Adrenal gland (tissue), 12 donors: Measurements from ENCODE around the gene ISCU. TPM values are rescaled to one million over a fixed set of nuclear protein-coding genes. Genes with fewer than 3 reads are reported as not detected.

ENCODE experiments used
- DNase-seq, 7 donors: peaks; one replicate each; pipeline ENCODE4 v3.0.0-alpha.2; 2019 to 2020
- H3K27ac ChIP-seq, 5 donors: fragments of 200-600 bp; sonication (generic) in 4 of 5; 1 replicate in 3 of 5; 2 replicates in 2 of 5; pipeline versions ENCODE4 v1.5.1 to v1.8.0; 2016 to 2020; ENCODE audit warnings: mild to moderate bottlenecking in 1 of 5
- H3K27me3 ChIP-seq: fragments of 200-600 bp; 2 replicates; pipeline ENCODE4 v1.8.0; 2021
- H3K36me3 ChIP-seq, 2 donors: fragments of 200-600 bp; replicated peaks in 1 of 2; 1 replicate in 1 of 2; 2 replicates in 1 of 2; pipeline versions ENCODE4 v1.5.1 to v1.8.0; 2018 to 2022
- H3K4me1 ChIP-seq, 2 donors: fragments of 200-600 bp; replicated peaks in 1 of 2; 1 replicate in 1 of 2; 2 replicates in 1 of 2; pipeline versions ENCODE4 v1.5.1 to v1.8.0; 2018 to 2021
- H3K4me3 ChIP-seq, 4 donors: fragments of 200-600 bp; sonication (generic) in 3 of 4; one replicate each; pipeline ENCODE4 v1.5.1; 2016 to 2018
- H3K9me3 ChIP-seq, 3 donors: fragments of 200-600 bp; sonication (generic) in 1 of 3; replicated peaks in 1 of 3; 1 replicate in 2 of 3; 2 replicates in 1 of 3; pipeline versions ENCODE4 v1.5.1 to v1.8.0; 2016 to 2021
- POLR2A ChIP-seq, 2 donors: fragments of 450-650 bp; IDR thresholded peaks; one replicate each; pipeline ENCODE4 v1.6.1; 2017; ENCODE audit warnings: antibody characterized with exemption in 2 of 2, mild to moderate bottlenecking in 2 of 2, moderate library complexity in 1 of 2
- WGBS, 4 donors: extraction: QIAGEN DNeasy Blood & Tissue Kit in 2 of 4; methylation state at CpG; one replicate each; pipeline versions ENCODE4 v1.1.5 to v1.1.7; 2013 to 2017; 5-methylcytosine and 5-hydroxymethylcytosine counted together
- intact Hi-C, 2 donors: fragments of 100-400 bp; cut with DNase I; formaldehyde crosslinking; loops; one replicate each; pipeline versions ENCODE4 v1.14.1 to v1.15.0; 2022 to 2023
- polyA plus RNA-seq, 3 donors: library from polyadenylated mRNA; stranded (reverse); fragments of 200-250 nt in 2 of 3; fragments of 350-450 nt in 1 of 3; fragmentation: Illumina TruSeq in 1 of 3; extraction: RNeasy Lipid Tissue Mini Kit (QIAGEN cat#74804) in 1 of 3; gene quantifications; one replicate each; pipeline ENCODE4 v1.2.3, GENCODE V29; 2013 to 2014
- total RNA-seq, 9 donors: library from RNA; depleted of rRNA in 4 of 9; stranded (reverse); fragments of >200 nt in 4 of 9; fragments of 120-200 nt in 1 of 9; fragmentation: NEBNext Ultra II Directional in 1 of 9; extraction: Animal tissue kit (Norgen Biotek cat#: 25700) in 1 of 9; gene quantifications; one replicate each; pipeline versions ENCODE4 v1.1.0 to v1.2.4, GENCODE V29; 2013 to 2023
- TF ChIP-seq, protein P1 (sequence below), 6 experiments: fragments of 450-650 bp in 4 of 6; fragments of 200-600 bp in 2 of 6; sonication (generic) in 1 of 6; IDR thresholded peaks; 1 replicate in 5 of 6; 2 replicates in 1 of 6; pipeline versions ENCODE4 v1.5.1 to v1.8.0; 2016 to 2021; ENCODE audit warnings: antibody characterized with exemption in 6 of 6, mild to moderate bottlenecking in 2 of 6, moderate library complexity in 1 of 6
- donor health status: healthy with polysubstance abuse.
- donor health status: Bipolar disorder and iron deficiency.
- donor health status: DM: yes; HTN: yes; CAD: no.
- donor health status: DM: no; HTN: no; CAD: no.
- donor health status: DM: no; HTN: no; CAD: no.
- donor health status: DM: yes; HTN: yes; CAD: no.

Gene ISCU
- total and polyA plus RNA-seq, 12 donors, result 209 to 1,219 (median 393) TPM

DNA sequence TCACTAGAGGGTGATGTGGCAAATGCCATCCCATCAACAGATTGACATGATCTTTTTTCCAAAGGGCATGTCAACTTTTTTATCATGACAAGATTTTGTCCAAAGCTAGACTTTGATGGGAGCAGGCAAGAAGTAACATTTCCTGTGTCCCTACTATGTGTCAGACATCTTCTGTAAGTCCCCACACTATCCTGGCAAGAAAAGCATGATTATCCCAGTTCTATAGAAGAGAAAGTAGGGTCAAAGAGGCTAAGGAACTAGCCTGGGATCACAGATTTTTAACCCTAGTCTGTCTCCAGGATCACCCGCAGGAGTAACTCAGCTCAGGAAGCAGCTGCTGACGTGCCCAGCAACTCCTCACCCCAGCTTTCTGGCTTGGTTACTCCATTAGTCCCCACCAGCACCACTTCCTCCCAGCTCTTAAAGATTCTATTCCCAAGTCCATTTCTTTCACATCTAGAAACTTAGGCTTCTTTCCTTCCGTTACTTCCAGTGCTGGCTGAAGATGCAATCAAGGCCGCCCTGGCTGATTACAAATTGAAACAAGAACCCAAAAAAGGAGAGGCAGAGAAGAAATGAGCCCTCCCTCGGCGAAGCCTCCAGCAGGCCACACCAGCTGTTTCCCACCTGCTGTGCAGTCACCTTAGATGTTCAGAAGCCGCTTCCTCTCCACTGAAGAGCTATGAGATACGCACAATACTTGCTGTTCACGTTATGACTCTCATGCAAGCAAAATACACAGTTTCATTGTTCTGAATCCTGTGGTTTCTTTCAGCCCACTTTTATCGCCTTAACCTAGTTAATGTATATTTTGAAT lies 6.2 kb downstream of the ISCU start:
- no peaks in the 10 kb centered on the region for H3K27me3 ChIP-seq
- DNase-seq, result peak in 2 of 7 donors; percentile 24 to 48
- H3K4me3 ChIP-seq, result no peak overlapping the region
- H3K27ac ChIP-seq, result peak overlapping the region in 2 of 5 donors; percentile 19 to 24
- intact Hi-C loops, result loop anchor here in 1 of 2 donors (5.0 to 10.0 kb wide), 2 partner anchors 49 to 226 kb away; no protein-coding TSS in a partner anchor
- H3K4me1 ChIP-seq, result peaks cover 11 to 27% of the 10 kb centered on the region in 2 donors
- H3K36me3 ChIP-seq, result peaks cover 0 to 63% of the 10 kb centered on the region in 2 donors
- TF ChIP-seq, protein P1, sequence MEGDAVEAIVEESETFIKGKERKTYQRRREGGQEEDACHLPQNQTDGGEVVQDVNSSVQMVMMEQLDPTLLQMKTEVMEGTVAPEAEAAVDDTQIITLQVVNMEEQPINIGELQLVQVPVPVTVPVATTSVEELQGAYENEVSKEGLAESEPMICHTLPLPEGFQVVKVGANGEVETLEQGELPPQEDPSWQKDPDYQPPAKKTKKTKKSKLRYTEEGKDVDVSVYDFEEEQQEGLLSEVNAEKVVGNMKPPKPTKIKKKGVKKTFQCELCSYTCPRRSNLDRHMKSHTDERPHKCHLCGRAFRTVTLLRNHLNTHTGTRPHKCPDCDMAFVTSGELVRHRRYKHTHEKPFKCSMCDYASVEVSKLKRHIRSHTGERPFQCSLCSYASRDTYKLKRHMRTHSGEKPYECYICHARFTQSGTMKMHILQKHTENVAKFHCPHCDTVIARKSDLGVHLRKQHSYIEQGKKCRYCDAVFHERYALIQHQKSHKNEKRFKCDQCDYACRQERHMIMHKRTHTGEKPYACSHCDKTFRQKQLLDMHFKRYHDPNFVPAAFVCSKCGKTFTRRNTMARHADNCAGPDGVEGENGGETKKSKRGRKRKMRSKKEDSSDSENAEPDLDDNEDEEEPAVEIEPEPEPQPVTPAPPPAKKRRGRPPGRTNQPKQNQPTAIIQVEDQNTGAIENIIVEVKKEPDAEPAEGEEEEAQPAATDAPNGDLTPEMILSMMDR (IDR thresholded peaks at IDR 0.05), result no peak
- no peak for TF ChIP-seq POLR2A (IDR thresholded peaks at IDR 0.05)
- no peaks in the 10 kb centered on the region for H3K9me3 ChIP-seq
- WGBS, 4 donors, result 83 to 86% (median 83%) methylated on average over 10 of the region's 10 CpGs

DNA sequence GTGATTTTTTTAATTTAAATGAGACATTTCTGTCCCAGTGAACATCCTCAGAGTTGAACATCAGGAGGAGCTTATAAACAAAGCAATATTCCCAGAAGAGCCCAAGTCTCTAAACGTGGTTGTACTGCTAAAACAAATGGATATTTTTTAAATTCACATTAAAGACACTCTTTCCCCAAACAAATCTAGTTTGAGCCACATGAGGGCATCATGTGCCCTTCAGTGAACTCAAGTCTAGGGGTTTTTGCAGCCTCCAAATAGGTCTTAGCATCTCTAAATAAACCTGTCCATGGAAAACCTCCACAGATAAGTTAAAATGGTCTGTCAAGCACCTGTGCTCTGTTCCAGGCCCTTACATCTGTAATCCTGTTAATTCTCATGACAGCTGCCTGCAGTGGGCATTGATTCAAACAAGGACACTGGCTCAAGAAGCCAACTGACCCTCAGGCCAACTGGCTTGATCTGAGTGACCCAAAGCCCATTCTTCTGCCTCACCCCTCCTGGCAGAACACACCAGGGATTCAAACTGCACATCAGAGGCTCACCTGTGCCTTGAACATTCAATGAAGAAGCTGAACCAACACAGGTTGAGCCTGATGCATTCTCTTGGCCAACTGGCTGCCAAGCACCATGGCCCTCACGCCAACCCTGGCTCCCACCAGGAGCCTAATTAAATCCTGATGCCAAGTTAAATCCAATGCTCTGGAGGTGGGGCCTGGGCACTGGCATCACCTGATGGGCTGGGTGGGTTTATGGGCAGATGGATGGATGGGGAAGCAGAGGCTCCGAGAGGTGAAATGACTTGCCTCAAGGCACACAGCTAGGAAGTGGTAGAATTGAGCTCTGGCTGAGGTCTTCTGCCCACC lies 8.6 kb downstream of the ISCU start:
- no peaks in the 10 kb centered on the region for H3K27me3 ChIP-seq
- 61 to 72% (median 66%) methylated on average over 3 of the region's 3 CpGs for WGBS, 4 donors
- peak in 3 of 7 donors; percentile 2 to 46 (median 15) for DNase-seq
- H3K36me3 ChIP-seq, result peaks cover 0 to 43% of the 10 kb centered on the region in 2 donors
- no peak overlapping the region for H3K4me3 ChIP-seq
- intact Hi-C loops, result loop anchor here in 1 of 2 donors (10.0 kb wide), 1 partner anchor 244 kb away; no protein-coding TSS in a partner anchor
- TF ChIP-seq, protein P1 (IDR thresholded peaks at IDR 0.05), result peak in 4 of 6 experiments; percentile 26 to 36 (median 28)
- no peak for TF ChIP-seq POLR2A (IDR thresholded peaks at IDR 0.05)
- no peak overlapping the region for H3K27ac ChIP-seq
- peaks cover 6 to 8% of the 10 kb centered on the region in 2 donors for H3K4me1 ChIP-seq
- H3K9me3 ChIP-seq, result no peaks in the 10 kb centered on the region

DNA sequence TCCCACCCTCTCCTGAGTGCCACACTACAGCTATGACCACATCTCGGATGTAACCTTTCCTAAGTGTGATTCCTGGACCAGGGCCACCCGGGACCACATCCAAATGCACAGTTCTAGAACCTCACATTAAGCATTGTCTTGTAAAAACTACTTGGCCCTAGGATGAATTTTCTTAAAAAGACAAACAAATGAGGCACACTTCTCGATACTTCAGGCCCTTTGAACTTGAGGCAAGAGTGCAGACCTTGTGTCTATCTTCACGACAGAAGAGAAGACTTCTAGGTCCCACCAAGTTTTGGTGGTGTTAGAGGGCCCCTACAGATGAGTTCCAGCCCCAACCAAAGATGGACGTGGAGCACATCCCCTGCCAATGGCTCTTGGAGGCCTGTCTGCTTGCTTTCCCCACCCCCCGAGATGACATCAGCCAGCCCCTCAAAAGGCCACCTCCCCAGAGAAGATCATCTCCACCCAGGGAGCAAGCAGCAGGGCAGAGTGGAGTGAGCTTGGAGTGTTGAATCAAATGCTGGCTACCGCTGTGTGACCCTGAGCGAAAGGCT lies 9.3 kb downstream of the ISCU start:
- Histone ChIP-seq H3K4me1 (peaks cover 0 to 1% of the 10 kb centered on the region in 2 donors), H3K27ac (no peak overlapping the region), H3K27me3 (no peaks in the 10 kb centered on the region), H3K36me3 (peaks cover 0 to 36% of the 10 kb centered on the region in 2 donors), H3K9me3 (no peaks in the 10 kb centered on the region), H3K4me3 (no peak overlapping the region)
- peak in 3 of 7 donors; percentile 3 to 49 (median 18) for DNase-seq
- intact Hi-C loops, result loop anchor here in 1 of 2 donors (10.0 kb wide), 1 partner anchor 243 kb away; no protein-coding TSS in a partner anchor
- TF ChIP-seq, protein P1 (IDR thresholded peaks at IDR 0.05), result no peak
- TF ChIP-seq POLR2A (IDR thresholded peaks at IDR 0.05), result no peak
- WGBS, 4 donors, result 84 to 91% (median 88%) methylated on average over 8 of the region's 8 CpGs
